A549 (cell line): Measurements from ENCODE around the gene GTF3C1. TPM values are rescaled to one million over a fixed set of nuclear protein-coding genes. Genes with fewer than 3 reads are reported as not detected.

Experiments
- ATAC-seq, 2 experiments: fragments of 200-7000 bp in 1 of 2; fragments of >200 bp in 1 of 2; cut with Nextera tagmentation in 1 of 2; cut with Tn5 transposase in 1 of 2; 3 replicates each; pipeline versions ENCODE4 v1.8.0 to v1.9.1; 2018 to 2020; ENCODE audit warnings: mild to moderate bottlenecking in 1 of 2, moderate library complexity in 1 of 2
- CTCF ChIA-PET: fragments of 300-600 bp; sonication (Branson Sonifier 250); formaldehyde crosslinking; extraction: SDS; loops from one replicate; lab custom pipeline; 2021; ENCODE audit warnings: antibody characterized with exemption, inconsistent platforms; lab: Yijun Ruan, JAX
- POLR2A ChIA-PET: fragments of 350-600 bp; formaldehyde crosslinking; extraction: SDS; loops from one replicate; lab custom pipeline; 2021; ENCODE audit warnings: antibody characterized with exemption, inconsistent platforms; lab: Yijun Ruan, JAX
- DNase-seq, 2 experiments: peaks; one replicate each; pipeline versions ENCODE4 v3.0.0 to v3.0.0-alpha.2; 2011 to 2016; ENCODE audit warnings: low read depth in 1 of 2, low spot score in 1 of 2
- FAIRE-seq: peaks from 2 replicates; lab custom pipeline; 2011; peaks lifted over from hg19 to GRCh38; lab: Jason Lieb, UNC
- H3K27ac ChIP-seq, 2 experiments: fragments of >200 bp; sonication (Bioruptor Twin); formaldehyde crosslinking; 3 replicates each; pipeline ENCODE4 v1.5.1; 2016 to 2017
- H3K4me1 ChIP-seq: fragments of >200 bp; sonication (Bioruptor Twin); formaldehyde crosslinking; 3 replicates; pipeline ENCODE4 v1.6.1; 2016
- H3K4me2 ChIP-seq: fragments of >200 bp; sonication (Bioruptor Twin); formaldehyde crosslinking; 3 replicates; pipeline ENCODE4 v1.6.1; 2016
- H3K4me3 ChIP-seq: fragments of >200 bp; sonication (Bioruptor Twin); formaldehyde crosslinking; 3 replicates; pipeline ENCODE4 v1.5.1; 2016
- H3K9me3 ChIP-seq: fragments of >200 bp; sonication (Bioruptor Twin); formaldehyde crosslinking; 3 replicates; pipeline ENCODE4 v1.6.1; 2016
- BCL3 ChIP-seq: fragments of >200 bp; sonication (Bioruptor Twin); formaldehyde crosslinking; IDR thresholded peaks from 3 replicates; pipeline ENCODE4 v1.6.1; 2016
- CBX8 ChIP-seq: fragments of 200-600 bp; sonication (generic); IDR thresholded peaks from 2 replicates; pipeline ENCODE4 v1.6.1; 2016
- CEBPB ChIP-seq, 2 experiments: fragments of >200 bp in 1 of 2; sonication (Bioruptor Twin) in 1 of 2; formaldehyde crosslinking in 1 of 2; IDR thresholded peaks; 2 replicates each; pipeline ENCODE4 v1.6.1; 2012 to 2016
- E2F6 ChIP-seq: IDR thresholded peaks from 2 replicates; pipeline ENCODE4 v1.6.1; 2012; ENCODE audit warnings: low read depth, borderline replicate concordance
- FOSB ChIP-seq: fragments of 250-450 bp; sonication (Bioruptor Pico); IDR thresholded peaks from 2 replicates; pipeline ENCODE4 v1.5.0; 2020; ENCODE audit warnings: mild to moderate bottlenecking, moderate library complexity
- GATA3 ChIP-seq: IDR thresholded peaks from 2 replicates; pipeline ENCODE4 v1.6.1; 2012; ENCODE audit warnings: borderline replicate concordance
- HEYL ChIP-seq: fragments of 250-450 bp; sonication (Bioruptor Pico); IDR thresholded peaks from 2 replicates; pipeline ENCODE4 v1.8.0; 2021; ENCODE audit warnings: mild to moderate bottlenecking, moderate library complexity
- HOXA7 ChIP-seq: fragments of 250-450 bp; sonication (Bioruptor Pico); IDR thresholded peaks from 2 replicates; pipeline ENCODE4 v1.5.0; 2020; ENCODE audit warnings: mild to moderate bottlenecking, moderate library complexity
- HOXB13 ChIP-seq: fragments of 250-450 bp; sonication (Bioruptor Pico); IDR thresholded peaks from 2 replicates; pipeline ENCODE4 v1.5.0; 2020; ENCODE audit warnings: low read depth, mild to moderate bottlenecking, moderate library complexity
- HOXB5 ChIP-seq: fragments of 250-450 bp; sonication (Bioruptor Pico); IDR thresholded peaks from 2 replicates; pipeline ENCODE4 v1.5.0; 2020; ENCODE audit warnings: mild to moderate bottlenecking, moderate library complexity
- KDM1A ChIP-seq: fragments of 200-600 bp; sonication (generic); IDR thresholded peaks from 2 replicates; pipeline ENCODE4 v1.6.1; 2016; ENCODE audit warnings: low read depth, mild to moderate bottlenecking
- MAZ ChIP-seq: fragments of 150-350 bp; IDR thresholded peaks from 2 replicates; pipeline ENCODE4 v1.6.1; 2014; ENCODE audit warnings: antibody characterized with exemption, low read depth, low read length, borderline replicate concordance
- NFE2L2 ChIP-seq: fragments of 150-350 bp; conservative IDR thresholded peaks from 2 replicates; pipeline ENCODE4 v1.6.1; 2014; ENCODE audit warnings: low read length
- NPAS2 ChIP-seq: fragments of 250-450 bp; sonication (Bioruptor Pico); IDR thresholded peaks from 2 replicates; pipeline ENCODE4 v1.8.0; 2022; ENCODE audit warnings: mild to moderate bottlenecking, moderate library complexity, borderline replicate concordance
- NR3C1 ChIP-seq: fragments of >200 bp; sonication (Bioruptor Twin); formaldehyde crosslinking; IDR thresholded peaks from 3 replicates; pipeline ENCODE4 v1.6.1; 2017
- PBX3 ChIP-seq: IDR thresholded peaks from 2 replicates; pipeline ENCODE4 v1.6.1; 2012
- POLR2AphosphoS2 ChIP-seq: conservative IDR thresholded peaks from 2 replicates; pipeline ENCODE4 v1.6.1; 2012; ENCODE audit warnings: low read length, improper control_type of control experiment, inconsistent platforms
- SMC3 ChIP-seq: fragments of >200 bp; sonication (Bioruptor Twin); formaldehyde crosslinking; IDR thresholded peaks from 3 replicates; pipeline ENCODE4 v1.6.1; 2018; ENCODE audit warnings: inconsistent platforms
- SREBF2 ChIP-seq: fragments of 450-650 bp; IDR thresholded peaks from 2 replicates; pipeline ENCODE4 v1.6.1; 2014; ENCODE audit warnings: mild to moderate bottlenecking, moderate library complexity
- TP53 ChIP-seq: fragments of 250-450 bp; sonication (Bioruptor Pico); IDR thresholded peaks from 2 replicates; pipeline ENCODE4 v1.5.0; 2021; ENCODE audit warnings: mild to moderate bottlenecking, moderate library complexity
- ZC3H11A ChIP-seq: fragments of 450-650 bp; IDR thresholded peaks from 2 replicates; pipeline ENCODE4 v1.6.1; 2014; ENCODE audit warnings: antibody characterized with exemption, mild to moderate bottlenecking
- ZSCAN20 ChIP-seq: fragments of 250-450 bp; sonication (Bioruptor Pico); IDR thresholded peaks from 2 replicates; pipeline ENCODE4 v1.8.0; 2022; ENCODE audit warnings: mild to moderate bottlenecking, moderate library complexity
- whole genome bisulfite sequencing: methylation state at CpG from one replicate; pipeline ENCODE4 v1.1.6; 2017; ENCODE audit errors: missing lambda C conversion rate; 5-methylcytosine and 5-hydroxymethylcytosine counted together
- polyA plus RNA-seq, 4 experiments: library from polyadenylated mRNA; depleted of rRNA in 3 of 4; stranded (reverse); fragments of >200 nt; fragmentation: RNase III in 1 of 4; extraction: RNeasy Plus Mini Kit Qiagen cat#74134 plus additional on column Dnase treatment in 1 of 4; gene quantifications; 2 replicates in 3 of 4; 3 replicates in 1 of 4; pipeline ENCODE4 v1.2.3, GENCODE V29; 2011 to 2017
- TF ChIP-seq, protein P1 (sequence below): fragments of 450-650 bp; IDR thresholded peaks from 2 replicates; pipeline ENCODE4 v1.6.1; 2014; ENCODE audit warnings: antibody characterized with exemption
- TF ChIP-seq, protein P2 (sequence below): fragments of >200 bp; sonication (Bioruptor Twin); formaldehyde crosslinking; IDR thresholded peaks from 2 replicates; pipeline ENCODE4 v1.6.1; 2016
- TF ChIP-seq, protein P3 (sequence below): fragments of >200 bp; sonication (Bioruptor Twin); formaldehyde crosslinking; IDR thresholded peaks from 3 replicates; pipeline ENCODE4 v1.5.1; 2016
- TF ChIP-seq, protein P4 (sequence below): fragments of 150-350 bp; IDR thresholded peaks from 2 replicates; pipeline ENCODE4 v1.6.1; 2014; ENCODE audit warnings: low read depth, mild to moderate bottlenecking, low read length
- TF ChIP-seq, protein P5 (sequence below): fragments of 250-450 bp; sonication (Bioruptor Pico); IDR thresholded peaks from 2 replicates; pipeline ENCODE4 v1.5.0; 2021; ENCODE audit warnings: mild to moderate bottlenecking, moderate library complexity, borderline replicate concordance

GTF3C1 gene
- polyA plus RNA-seq, 2 of the 4 experiments (the other 2 are of a cell fraction): 41.6 to 54.2 TPM

DNA sequence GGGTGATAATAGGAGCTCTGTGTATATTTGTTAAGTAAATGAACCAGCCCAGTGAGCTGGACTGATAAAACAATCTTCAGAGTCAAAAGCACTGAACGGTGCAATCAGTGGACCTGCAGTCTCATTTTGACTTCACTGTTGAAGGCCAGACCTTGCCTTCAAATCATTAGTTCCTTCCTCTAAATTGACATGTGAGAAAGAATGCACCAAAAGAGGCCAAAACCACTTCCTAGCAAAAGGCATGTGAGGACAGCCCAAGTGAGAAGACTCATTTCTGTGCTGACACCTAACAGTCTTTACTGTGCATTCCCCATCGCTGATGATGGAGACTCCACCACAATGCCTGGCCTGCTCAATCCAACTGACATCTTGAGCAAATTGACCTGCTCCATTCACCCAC, 10.6 kb downstream of the GTF3C1 start:
- ChIA-PET POLR2A (no interaction called here), CTCF (interaction anchor here (1.2 kb wide), 1 partner anchor 14 kb away, joined by 3 read pairs; no protein-coding TSS in a partner anchor)
- no peak for FAIRE-seq
- no peaks in the 10 kb centered on the region for H3K9me3 ChIP-seq
- no peaks in the 10 kb centered on the region for H3K4me1 ChIP-seq
- no peak for ATAC-seq
- DNase-seq: no peak
- WGBS: 100% methylated on average over 2 of the region's 2 CpGs
- H3K4me2 ChIP-seq: no peak overlapping the region
- H3K27ac ChIP-seq: no peak overlapping the region
- TF ChIP-seq GATA3: no peak
- TF ChIP-seq NR3C1: no peak
- no peak for TF ChIP-seq TP53 (CRISPR knock-in tag)
- TF ChIP-seq KDM1A: no peak
- no peak for TF ChIP-seq E2F6
- no peak for TF ChIP-seq FOSB (CRISPR knock-in tag)
- TF ChIP-seq NFE2L2: no peak
- TF ChIP-seq, protein P1, sequence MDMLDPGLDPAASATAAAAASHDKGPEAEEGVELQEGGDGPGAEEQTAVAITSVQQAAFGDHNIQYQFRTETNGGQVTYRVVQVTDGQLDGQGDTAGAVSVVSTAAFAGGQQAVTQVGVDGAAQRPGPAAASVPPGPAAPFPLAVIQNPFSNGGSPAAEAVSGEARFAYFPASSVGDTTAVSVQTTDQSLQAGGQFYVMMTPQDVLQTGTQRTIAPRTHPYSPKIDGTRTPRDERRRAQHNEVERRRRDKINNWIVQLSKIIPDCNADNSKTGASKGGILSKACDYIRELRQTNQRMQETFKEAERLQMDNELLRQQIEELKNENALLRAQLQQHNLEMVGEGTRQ: no peak
- no peak for TF ChIP-seq NPAS2 (CRISPR knock-in tag)
- TF ChIP-seq POLR2AphosphoS2: no peak
- no peak for TF ChIP-seq HEYL (CRISPR knock-in tag)
- TF ChIP-seq, protein P2, sequence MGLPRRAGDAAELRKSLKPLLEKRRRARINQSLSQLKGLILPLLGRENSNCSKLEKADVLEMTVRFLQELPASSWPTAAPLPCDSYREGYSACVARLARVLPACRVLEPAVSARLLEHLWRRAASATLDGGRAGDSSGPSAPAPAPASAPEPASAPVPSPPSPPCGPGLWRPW: no peak
- no peak for TF ChIP-seq HOXB13 (CRISPR knock-in tag)
- no peak for TF ChIP-seq HOXA7 (CRISPR knock-in tag)
- no peak for TF ChIP-seq ZC3H11A
- TF ChIP-seq ZSCAN20: no peak
- TF ChIP-seq SREBF2: no peak
- no peak for TF ChIP-seq PBX3
- no peak for TF ChIP-seq BCL3
- no peak overlapping the region for H3K4me3 ChIP-seq

DNA sequence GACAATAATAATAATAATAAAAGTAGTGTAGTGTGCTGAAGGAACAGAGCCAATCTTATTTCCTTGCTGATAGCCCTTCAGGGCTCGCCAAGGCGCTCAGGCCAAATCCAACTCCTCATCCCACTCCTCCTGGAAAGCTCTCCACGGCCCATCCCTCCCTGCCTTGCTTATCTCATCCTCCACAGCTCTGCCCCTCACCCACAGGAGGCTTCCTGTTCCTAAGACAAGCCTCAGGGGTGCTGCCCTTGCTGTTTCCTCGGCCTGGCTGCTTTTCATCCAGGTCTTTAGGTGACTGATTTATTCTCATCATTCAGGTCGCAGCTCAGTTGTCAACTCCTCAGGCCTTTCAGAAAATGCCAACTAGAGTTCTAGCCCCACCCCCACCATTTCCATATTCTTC, 11.2 kb downstream of the GTF3C1 start:
- Histone ChIP-seq H3K4me3 (no peak overlapping the region), H3K27ac (no peak overlapping the region), H3K4me1 (no peaks in the 10 kb centered on the region), H3K9me3 (no peaks in the 10 kb centered on the region), H3K4me2 (no peak overlapping the region)
- DNase-seq (no peak), FAIRE-seq (no peak), ATAC-seq (no peak)
- CTCF ChIA-PET: interaction anchor here (1.2 kb wide), 1 partner anchor 15 kb away, joined by 3 read pairs; no protein-coding TSS in a partner anchor
- WGBS: 91% methylated on average over 5 of the region's 5 CpGs
- POLR2A ChIA-PET: no interaction called here
- TF ChIP-seq, protein P3, sequence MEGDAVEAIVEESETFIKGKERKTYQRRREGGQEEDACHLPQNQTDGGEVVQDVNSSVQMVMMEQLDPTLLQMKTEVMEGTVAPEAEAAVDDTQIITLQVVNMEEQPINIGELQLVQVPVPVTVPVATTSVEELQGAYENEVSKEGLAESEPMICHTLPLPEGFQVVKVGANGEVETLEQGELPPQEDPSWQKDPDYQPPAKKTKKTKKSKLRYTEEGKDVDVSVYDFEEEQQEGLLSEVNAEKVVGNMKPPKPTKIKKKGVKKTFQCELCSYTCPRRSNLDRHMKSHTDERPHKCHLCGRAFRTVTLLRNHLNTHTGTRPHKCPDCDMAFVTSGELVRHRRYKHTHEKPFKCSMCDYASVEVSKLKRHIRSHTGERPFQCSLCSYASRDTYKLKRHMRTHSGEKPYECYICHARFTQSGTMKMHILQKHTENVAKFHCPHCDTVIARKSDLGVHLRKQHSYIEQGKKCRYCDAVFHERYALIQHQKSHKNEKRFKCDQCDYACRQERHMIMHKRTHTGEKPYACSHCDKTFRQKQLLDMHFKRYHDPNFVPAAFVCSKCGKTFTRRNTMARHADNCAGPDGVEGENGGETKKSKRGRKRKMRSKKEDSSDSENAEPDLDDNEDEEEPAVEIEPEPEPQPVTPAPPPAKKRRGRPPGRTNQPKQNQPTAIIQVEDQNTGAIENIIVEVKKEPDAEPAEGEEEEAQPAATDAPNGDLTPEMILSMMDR: no peak
- TF ChIP-seq, protein P4, sequence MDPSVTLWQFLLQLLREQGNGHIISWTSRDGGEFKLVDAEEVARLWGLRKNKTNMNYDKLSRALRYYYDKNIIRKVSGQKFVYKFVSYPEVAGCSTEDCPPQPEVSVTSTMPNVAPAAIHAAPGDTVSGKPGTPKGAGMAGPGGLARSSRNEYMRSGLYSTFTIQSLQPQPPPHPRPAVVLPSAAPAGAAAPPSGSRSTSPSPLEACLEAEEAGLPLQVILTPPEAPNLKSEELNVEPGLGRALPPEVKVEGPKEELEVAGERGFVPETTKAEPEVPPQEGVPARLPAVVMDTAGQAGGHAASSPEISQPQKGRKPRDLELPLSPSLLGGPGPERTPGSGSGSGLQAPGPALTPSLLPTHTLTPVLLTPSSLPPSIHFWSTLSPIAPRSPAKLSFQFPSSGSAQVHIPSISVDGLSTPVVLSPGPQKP: no peak
- TF ChIP-seq KDM1A: no peak
- TF ChIP-seq NPAS2 (CRISPR knock-in tag): no peak
- no peak for TF ChIP-seq SMC3
- TF ChIP-seq CEBPB (IDR thresholded peaks at IDR 0.05): no peak
- TF ChIP-seq, protein P2: no peak
- TF ChIP-seq, protein P5, sequence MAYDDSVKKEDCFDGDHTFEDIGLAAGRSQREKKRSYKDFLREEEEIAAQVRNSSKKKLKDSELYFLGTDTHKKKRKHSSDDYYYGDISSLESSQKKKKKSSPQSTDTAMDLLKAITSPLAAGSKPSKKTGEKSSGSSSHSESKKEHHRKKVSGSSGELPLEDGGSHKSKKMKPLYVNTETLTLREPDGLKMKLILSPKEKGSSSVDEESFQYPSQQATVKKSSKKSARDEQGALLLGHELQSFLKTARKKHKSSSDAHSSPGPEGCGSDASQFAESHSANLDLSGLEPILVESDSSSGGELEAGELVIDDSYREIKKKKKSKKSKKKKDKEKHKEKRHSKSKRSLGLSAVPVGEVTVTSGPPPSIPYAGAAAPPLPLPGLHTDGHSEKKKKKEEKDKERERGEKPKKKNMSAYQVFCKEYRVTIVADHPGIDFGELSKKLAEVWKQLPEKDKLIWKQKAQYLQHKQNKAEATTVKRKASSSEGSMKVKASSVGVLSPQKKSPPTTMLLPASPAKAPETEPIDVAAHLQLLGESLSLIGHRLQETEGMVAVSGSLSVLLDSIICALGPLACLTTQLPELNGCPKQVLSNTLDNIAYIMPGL (CRISPR knock-in tag): no peak
- no peak for TF ChIP-seq CBX8
- TF ChIP-seq TP53 (CRISPR knock-in tag): no peak
- TF ChIP-seq PBX3: no peak
- no peak for TF ChIP-seq HOXB5 (CRISPR knock-in tag)
- TF ChIP-seq GATA3: no peak
- TF ChIP-seq MAZ: no peak
